ENCODE results near the gene PKP4.

DNA sequence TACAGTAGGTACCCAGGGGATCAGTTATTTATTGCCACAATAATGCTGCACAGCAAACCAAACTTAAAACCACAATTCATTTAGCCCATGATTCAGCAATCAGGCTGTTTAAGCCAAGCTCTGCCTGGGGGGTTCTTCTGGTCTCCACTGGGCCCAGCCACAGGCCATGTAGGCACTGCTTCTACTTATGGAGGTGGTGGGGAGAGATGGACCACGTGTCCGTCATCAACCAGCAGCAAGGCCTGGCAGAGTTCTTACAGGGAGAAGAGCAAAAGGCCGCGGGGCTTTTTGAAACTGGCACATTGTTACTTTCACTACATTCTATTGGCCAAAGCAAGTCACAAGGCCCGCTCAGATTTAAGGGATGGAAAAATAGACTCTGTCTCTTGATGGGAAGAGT is 262.1 kb downstream of the PKP4 start:
- TF ChIP-seq CTCF (conservative IDR thresholded peaks at IDR 0.05; ENCODE audit: low read depth in 2 of 2): no peak
- no peak for TF ChIP-seq POLR2AphosphoS5 (IDR thresholded peaks at IDR 0.05; ENCODE audit: low read depth)
- no peak for TF ChIP-seq ETS1 (IDR thresholded peaks at IDR 0.05)
- no peak for TF ChIP-seq EZH2phosphoT487 (IDR thresholded peaks at IDR 0.05; ENCODE audit: unreplicated experiment)
- TF ChIP-seq, protein P1, sequence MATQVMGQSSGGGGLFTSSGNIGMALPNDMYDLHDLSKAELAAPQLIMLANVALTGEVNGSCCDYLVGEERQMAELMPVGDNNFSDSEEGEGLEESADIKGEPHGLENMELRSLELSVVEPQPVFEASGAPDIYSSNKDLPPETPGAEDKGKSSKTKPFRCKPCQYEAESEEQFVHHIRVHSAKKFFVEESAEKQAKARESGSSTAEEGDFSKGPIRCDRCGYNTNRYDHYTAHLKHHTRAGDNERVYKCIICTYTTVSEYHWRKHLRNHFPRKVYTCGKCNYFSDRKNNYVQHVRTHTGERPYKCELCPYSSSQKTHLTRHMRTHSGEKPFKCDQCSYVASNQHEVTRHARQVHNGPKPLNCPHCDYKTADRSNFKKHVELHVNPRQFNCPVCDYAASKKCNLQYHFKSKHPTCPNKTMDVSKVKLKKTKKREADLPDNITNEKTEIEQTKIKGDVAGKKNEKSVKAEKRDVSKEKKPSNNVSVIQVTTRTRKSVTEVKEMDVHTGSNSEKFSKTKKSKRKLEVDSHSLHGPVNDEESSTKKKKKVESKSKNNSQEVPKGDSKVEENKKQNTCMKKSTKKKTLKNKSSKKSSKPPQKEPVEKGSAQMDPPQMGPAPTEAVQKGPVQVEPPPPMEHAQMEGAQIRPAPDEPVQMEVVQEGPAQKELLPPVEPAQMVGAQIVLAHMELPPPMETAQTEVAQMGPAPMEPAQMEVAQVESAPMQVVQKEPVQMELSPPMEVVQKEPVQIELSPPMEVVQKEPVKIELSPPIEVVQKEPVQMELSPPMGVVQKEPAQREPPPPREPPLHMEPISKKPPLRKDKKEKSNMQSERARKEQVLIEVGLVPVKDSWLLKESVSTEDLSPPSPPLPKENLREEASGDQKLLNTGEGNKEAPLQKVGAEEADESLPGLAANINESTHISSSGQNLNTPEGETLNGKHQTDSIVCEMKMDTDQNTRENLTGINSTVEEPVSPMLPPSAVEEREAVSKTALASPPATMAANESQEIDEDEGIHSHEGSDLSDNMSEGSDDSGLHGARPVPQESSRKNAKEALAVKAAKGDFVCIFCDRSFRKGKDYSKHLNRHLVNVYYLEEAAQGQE (IDR thresholded peaks at IDR 0.05; ENCODE audit: unreplicated experiment): no peak
- no peak for TF ChIP-seq EZH2 (IDR thresholded peaks at IDR 0.05; ENCODE audit: low read depth, unreplicated experiment)
- TF ChIP-seq ZNF331 (CRISPR knock-in tag; IDR thresholded peaks at IDR 0.05; ENCODE audit: low read depth): no peak
- no peak for TF ChIP-seq CREB1 (CRISPR knock-in tag; IDR thresholded peaks at IDR 0.05; ENCODE audit: low read depth)
- no peak for TF ChIP-seq NANOG (IDR thresholded peaks at IDR 0.05; ENCODE audit: borderline replicate concordance)
- no peak for TF ChIP-seq JUNB (IDR thresholded peaks at IDR 0.05; ENCODE audit: unreplicated experiment)
- TF ChIP-seq STAT1 (IDR thresholded peaks at IDR 0.05; ENCODE audit: unreplicated experiment): no peak
